ENCODE data around the gene CFAP61.
A peak's percentile ranks its signal among the peaks of the same experiment; 100 is the strongest.
"Not testable (repeated sequence)": the region's sequence is repeated elsewhere in the genome, so short reads cannot be mapped to it uniquely, and the experiment has no call there.

CFAP61 gene

GRCh38 chr20:20052074-20052970 lies at the start of gene CFAP61, which contains the start of gene CRNKL1:
Gene CFAP61, plus strand, starts transcription at chr20:20052532. Its CDS starts 4,122 bp downstream, at chr20:20056654.
Gene CRNKL1, minus strand, starts transcription at chr20:20052466. Its CDS starts 124 bp downstream, at chr20:20052342.
- peak; percentile 95 for DNase-seq

GRCh38 chr20:20003031-20003954 lies 49.0 kb upstream of the CFAP61 start:
- no peak for DNase-seq

DNA sequence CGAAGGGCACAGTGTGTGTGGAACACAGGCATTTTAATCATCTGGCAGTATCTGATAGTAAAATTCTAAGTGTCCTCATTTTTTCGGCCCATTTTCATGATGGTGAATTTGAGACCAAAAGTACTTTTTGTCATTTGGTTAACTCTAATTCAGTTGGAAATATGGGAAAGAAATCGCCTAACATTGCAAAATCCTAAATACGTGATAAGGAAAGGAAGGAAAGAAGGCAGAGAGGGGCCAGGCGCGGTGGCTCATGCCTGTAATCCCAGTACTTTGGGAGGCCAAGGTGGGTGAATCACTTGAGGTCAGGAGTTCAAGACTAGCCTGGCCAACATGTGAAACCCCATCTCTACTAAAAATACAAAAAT lies 48.4 kb upstream of the CFAP61 start:
- DNase-seq: not testable (repeated sequence)

DNA sequence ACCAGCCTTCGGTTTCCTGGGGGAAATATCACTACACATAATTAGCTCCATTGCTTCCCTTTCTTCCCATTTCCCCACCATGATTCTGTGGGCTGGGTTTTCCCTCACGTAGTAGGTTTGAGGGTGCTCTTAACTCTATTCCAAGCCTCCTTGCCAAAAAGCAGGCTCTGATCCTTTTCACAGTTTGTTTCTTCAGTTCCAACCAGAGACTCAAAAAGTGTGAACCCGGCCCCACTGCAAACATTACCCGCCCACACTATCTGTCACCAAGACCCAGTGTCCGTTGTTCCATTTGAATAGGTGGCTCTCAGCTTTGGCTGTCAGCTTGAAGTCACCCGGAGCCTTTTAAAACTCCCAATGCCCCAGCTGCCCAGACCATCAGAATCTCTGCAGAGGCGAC lies 47.0 kb upstream of the CFAP61 start:
- DNase-seq: no peak

GRCh38 chr20:20009784-20010253 lies 42.5 kb upstream of the CFAP61 start:
- no peak for DNase-seq

GRCh38 chr20:20010639-20011500 lies 41.5 kb upstream of the CFAP61 start:
- no peak for DNase-seq

- DNase-seq: no peak
Measured at GRCh38 chr20:20012541-20012940, 39.8 kb upstream of the CFAP61 start.

GRCh38 chr20:20014659-20015058 lies 37.7 kb upstream of the CFAP61 start:
- DNase-seq: no peak

- peak; percentile 86 for DNase-seq
Measured at GRCh38 chr20:20017001-20017843, 35.1 kb upstream of the CFAP61 start, which contains the start of gene NAA20. Gene NAA20, plus strand, starts transcription at chr20:20017362. Its CDS starts 35 bp downstream, at chr20:20017397.

DNA sequence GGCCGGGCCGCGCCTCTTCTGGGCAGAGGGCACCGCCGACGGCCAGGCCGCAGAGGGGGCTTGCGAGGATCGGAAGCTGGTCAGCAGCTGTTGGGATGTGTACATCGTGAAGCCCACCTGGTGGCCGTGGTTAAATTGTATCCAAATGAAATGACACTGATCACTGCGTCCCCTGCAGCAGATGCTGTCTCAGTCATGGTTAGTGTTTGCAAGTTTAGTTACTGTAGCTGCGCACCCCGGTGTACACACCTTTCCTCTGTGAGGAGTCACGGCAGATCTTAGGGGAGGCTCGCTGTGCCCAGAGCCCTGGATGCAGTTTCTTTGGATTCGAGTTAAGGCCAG lies 34.5 kb upstream of the CFAP61 start:
- DNase-seq: no peak

- DNase-seq: no peak
Measured at GRCh38 chr20:20018366-20018765, 34.0 kb upstream of the CFAP61 start.

DNA sequence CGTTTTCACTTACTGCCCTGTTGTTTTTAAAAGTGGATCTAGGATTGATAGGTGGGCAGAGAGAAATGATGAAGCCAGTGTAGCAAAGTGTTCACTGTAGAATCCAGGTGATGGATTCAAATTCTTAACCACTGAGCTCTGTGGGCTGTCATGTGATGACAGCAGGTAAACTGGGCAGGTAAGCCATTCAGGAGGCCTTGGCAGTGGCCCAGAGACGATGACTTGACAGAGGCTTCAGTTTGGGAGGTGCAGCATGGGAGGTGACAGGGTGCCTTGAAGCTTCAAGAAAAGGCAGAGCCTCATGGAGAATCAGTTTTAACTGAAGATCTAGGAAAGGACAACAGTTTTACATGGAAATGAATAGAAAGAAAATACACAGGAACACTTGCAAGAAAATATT lies 33.2 kb upstream of the CFAP61 start:
- DNase-seq: no peak

DNA sequence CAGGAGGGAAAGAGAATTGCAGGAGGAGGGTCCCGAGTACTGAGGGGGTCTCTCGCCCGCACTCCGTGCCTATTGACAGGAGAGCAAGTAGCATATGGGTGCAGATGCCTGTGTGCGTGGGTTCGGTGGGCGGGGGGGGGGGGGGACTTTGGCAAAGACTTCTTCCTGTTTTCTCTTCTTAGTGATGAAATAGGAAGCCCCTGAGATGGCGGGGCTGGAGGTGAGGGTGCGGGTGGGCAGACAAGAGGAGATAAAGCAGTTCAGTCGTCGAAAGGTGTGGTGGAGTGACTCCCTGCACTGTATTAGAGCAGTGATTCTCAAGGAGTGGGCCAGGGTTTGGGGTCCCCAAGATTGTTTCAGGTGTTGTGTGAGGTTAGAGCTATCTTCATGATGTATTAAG lies 31.4 kb upstream of the CFAP61 start:
- no peak for DNase-seq

DNA sequence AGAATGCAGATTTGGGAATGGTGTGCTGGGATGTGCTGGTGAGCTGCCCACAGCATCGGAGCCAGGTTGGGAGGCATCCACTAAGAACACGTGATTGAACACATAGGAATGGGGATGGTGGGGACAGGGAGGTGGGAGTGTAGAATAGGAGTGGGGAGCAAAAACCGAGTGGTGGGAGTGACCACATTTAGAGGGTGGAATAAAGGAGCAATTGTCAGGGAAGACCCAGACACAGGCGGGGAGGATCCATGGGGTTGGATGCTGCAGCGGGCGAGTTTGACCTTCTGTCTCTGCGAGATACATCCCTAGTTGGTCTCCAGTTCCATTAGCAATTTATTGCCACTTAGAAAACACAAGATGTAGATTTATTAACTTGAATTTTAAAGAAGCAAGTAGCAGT lies 30.5 kb upstream of the CFAP61 start:
- no peak for DNase-seq

DNA sequence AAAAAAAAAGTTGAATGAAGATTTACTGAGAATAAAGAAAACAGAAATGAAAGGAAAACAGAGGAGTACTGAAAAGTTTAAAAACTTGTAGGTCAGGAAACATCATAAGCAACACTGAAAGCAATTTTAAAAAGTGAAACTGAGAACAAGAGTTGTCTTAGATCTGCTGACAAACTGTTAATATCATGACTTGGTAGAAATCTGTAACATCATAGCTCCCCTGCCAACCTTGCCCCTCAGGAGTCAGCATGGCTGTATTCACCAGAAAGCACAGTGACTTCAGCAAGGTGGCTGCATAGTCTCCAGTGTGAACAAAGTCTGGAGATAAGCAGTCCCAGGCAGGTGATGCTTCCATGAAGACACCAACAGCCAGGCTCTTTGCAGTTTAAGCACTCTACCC lies 29.8 kb upstream of the CFAP61 start:
- DNase-seq: no peak

DNA sequence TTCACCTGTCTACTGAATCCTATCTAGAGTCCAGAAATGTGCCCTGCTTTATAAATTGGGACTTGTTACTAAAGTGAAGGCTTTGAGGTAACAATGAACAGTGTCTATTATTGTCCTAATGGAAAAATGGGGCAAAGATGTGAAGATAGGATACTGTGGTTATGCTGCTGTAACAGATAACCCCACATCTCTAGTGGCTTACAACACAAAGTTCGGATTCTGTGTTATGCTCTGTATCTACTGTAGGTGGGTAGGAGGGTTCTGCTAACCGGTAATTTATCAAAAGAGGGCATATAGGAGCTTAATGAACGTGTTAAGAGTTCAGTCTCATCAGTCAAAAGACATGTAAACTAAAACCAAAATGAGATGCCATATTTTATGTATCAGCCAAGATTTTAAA lies 28.9 kb upstream of the CFAP61 start:
- no peak for DNase-seq

- no peak for DNase-seq
Measured at GRCh38 chr20:20024942-20025341, 27.4 kb upstream of the CFAP61 start.

DNA sequence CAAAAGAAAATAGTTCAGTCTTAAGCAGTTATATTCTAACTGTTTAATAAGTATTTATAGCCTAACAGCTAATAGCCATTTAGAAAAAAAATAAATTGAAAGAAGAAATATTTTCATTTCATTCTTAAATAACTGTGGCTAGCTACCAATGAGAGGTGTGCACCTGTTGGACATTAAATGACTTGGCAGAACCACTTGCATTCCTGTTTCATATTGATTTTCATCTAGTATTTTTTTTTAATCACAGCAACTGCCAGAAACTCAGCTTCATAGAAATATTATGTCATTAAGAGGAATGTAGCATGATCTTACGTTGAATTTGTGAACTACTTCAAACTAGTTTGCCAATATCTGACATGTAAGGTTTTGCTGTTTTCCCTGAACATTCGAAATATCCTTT lies 25.0 kb upstream of the CFAP61 start:
- DNase-seq: no peak

GRCh38 chr20:20031790-20032189 lies 20.5 kb upstream of the CFAP61 start:
- DNase-seq: no peak

- DNase-seq: no peak
Measured at GRCh38 chr20:20034486-20034885, 17.8 kb upstream of the CFAP61 start.

GRCh38 chr20:20036756-20037155 lies 15.6 kb upstream of the CFAP61 start:
- DNase-seq: no peak

DNA sequence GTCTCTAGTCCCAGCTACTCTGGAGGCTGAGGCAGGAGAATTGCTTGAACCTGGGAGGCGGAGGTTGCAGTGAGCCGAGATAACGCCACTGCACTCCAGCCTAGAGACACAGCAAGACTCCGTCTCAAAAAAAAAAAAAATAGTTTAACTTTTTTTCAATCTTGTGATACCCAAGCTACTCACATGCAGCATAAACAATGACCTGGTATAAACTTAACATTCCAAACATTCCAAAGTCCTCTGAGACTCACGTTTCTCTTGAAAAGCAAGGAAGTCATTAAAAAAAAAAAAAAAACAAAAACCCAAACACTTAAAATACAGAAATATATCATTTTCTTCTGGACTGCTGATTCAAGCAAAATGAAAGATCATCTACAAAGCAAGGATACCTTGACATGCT lies 14.4 kb upstream of the CFAP61 start:
- DNase-seq: no peak

Data from activated CD4-positive, CD25-positive, alpha-beta regulatory T cell treated with anti-CD3 and anti-CD28 coated beads, Interleukin-2, amount 50 U/mL, for 72 hours (primary cell).